Pulmonary artery endothelial cell (primary cell): ENCODE measurements around the gene LRTM2. TPM values are rescaled to one million over a fixed set of nuclear protein-coding genes. Genes with fewer than 3 reads are reported as not detected.

Source experiments
- DNase-seq: peaks from one replicate; pipeline ENCODE4 v3.0.0-alpha.2; 2011; ENCODE audit warnings: low read depth, low spot score
- total RNA-seq: library from RNA; depleted of rRNA; stranded (reverse); fragments of >200 nt; gene quantifications from 2 replicates; pipeline ENCODE4 v1.2.3, GENCODE V29; 2014

The LRTM2 gene
- total RNA-seq, 1 donor from 2014 or later: not detected

GRCh38 chr12:1882850-1883470 lies 62.6 kb downstream of the LRTM2 start:
- DNase-seq: no peak

DNA sequence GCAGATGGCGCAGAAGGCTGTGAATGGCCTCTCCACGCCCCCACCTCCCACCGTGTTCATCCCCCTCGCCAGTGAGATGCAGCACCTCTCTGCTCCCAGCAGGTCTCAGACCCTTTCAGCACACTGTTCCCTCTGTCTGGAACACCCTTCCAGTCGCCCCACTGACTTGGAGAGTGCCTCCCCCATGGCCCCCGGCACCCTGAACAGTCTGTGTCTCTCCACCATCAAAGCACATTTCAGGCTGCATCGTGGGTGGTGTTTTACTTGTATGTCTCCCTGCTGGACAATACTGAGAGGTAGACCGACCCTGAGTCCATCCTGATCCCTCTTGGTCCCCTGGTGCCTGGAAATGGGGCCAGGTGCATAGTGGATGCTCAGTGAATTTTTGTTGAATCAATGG lies 63.1 kb downstream of the LRTM2 start:
- no peak for DNase-seq

- no peak for DNase-seq
Observed at GRCh38 chr12:1884651-1885050, 64.3 kb downstream of the LRTM2 start.

DNA sequence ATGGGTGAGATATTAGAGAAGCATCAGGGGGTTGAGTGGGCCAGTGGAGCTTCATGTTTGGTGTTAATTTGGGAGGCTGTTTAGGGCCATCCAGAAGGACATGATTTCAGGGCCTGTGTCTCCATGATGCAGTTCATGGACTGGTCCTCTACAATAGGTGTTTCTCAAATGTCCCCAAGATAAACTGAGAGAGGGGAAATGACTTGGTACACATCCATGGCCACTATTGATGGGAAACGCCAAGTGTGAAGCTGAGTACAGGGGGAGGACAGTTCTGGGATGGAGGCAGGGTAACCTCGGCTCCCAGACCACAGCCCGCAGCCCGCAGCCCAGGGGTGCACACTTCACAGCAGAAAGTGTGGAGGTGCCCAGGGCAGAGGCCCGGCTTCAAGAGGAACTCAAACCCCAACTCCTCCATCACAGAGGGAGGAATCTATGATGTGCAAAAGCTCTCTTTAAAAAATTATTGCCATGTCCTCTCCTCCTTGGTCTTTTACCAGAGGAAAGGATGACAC lies 64.8 kb downstream of the LRTM2 start:
- no peak for DNase-seq

- no peak for DNase-seq
Observed at GRCh38 chr12:1885599-1886245, 65.4 kb downstream of the LRTM2 start.

Other genes starting within 250 kb of the LRTM2 start
- gene FBXL14, start 226.0 kb upstream of the LRTM2 start, total RNA-seq: 15.4 and 15.8 TPM in 2 replicates
- 0.14 TPM in 1 of 2 replicates, not detected in the other for gene WNT5B, start 191.3 kb upstream of the LRTM2 start, total RNA-seq
- gene ADIPOR2, start 129.5 kb upstream of the LRTM2 start, total RNA-seq: 49.9 and 55.3 TPM in 2 replicates
- 0.18 and 0.46 TPM in 2 replicates for gene CACNA2D4, start 98.1 kb downstream of the LRTM2 start, total RNA-seq
- gene DCP1B, start 183.9 kb downstream of the LRTM2 start, total RNA-seq: 4.9 and 6.0 TPM in 2 replicates
- not detected in 2 replicates for gene CACNA1C, start 232.4 kb downstream of the LRTM2 start, total RNA-seq